NCI-H1694 (cell line): Measurements from ENCODE around the gene MRPS23.
"Not testable (repeated sequence)": the region's sequence is repeated elsewhere in the genome, so short reads cannot be mapped to it uniquely, and the experiment has no call there.

Experiments used
- DNase-seq: peaks from one replicate; lab custom pipeline; 2025; lab: John Stamatoyannopoulos, UW

Gene MRPS23

DNA sequence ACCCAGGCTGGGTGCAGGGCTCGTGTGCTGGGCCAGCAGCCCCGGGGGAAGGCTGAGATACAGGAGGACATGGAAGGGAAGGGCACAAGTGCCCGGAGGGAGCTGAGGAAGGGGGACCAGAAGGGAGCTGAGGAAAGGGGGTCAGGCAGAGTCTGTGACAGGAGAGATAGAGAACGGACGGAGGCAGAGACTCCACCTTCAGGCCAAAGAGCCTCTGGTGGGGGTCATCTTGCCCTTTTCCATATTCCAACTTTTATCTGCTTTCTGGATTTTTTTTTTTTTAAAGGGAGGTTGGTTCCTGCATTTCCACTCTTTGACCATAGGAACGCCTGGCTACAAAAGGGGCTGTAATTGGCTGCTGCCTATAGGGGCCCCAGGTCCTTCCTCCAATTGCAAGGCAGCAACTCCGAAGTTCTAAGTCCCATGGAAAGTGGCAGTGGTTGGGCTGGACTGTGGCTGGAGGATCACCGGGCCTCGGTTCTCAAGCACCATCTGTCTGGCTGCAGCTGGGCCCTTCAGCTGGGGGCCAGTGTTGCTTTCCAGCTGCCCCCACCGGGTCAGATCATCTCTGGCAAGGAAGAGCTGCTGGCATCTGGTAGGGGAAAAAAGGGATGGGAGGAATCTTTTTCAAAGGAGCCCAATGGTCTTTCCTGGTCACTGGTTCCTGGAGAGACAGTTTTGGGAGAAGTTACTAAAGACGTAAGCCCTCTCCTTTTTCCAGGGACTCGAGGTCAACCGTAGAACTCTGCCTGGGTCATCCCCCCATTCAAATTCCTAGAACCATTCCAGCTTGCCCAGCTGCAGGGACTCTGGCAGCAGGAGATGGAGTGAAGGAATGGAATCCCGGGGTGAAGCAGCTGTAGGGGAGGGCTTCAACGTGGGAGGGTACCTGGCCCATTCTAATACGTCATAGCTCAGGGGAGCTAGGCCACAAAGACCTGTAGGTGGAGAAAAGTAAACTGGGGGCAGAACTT, 13.1 kb upstream of the MRPS23 start:
- DNase-seq = no peak

DNA sequence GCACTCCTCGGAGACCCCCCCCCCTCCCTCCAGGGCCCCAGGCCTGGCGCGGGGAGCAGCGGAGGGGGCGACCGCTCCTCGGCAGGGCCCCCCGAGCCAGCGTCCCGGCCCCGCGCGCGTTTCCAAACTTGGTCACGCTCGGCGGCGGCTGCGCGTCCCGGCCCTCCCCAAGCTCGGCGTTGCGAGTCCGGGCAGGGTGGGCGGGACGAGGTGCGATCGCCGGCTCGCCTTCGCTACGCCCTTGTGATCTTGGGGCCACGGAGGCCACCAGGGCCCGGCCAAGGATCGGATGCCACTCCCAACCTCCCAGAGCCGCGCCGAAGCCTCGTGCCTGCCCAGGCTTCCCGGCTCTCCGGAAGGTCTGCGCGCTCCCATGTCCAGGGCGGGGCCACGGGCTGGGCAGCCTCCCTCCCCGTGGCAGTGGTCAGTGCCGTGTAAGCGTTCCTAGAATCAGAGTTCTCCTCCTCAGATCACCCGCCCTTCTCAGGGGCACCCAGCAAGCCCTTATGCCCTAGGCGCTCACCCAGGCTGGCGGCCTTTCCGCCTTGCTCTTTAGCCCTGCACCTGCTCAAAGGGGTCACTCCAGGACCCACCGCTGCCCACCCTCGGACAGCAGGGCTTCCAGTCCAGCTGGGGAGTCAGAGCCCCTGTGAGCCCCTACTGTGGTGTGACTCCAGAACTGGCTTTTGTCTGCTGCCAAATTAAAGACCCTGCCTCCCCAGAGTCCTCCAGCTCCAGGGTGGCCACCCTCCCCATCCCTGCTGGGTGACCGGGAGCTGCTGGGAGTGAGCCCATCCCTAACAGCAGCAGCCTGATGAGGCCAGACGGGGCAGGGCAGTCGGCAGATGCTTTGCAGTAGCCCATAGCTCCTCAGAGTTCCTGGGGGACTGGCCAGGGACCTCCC, 12.2 kb upstream of the MRPS23 start:
- DNase-seq = no peak

DNA sequence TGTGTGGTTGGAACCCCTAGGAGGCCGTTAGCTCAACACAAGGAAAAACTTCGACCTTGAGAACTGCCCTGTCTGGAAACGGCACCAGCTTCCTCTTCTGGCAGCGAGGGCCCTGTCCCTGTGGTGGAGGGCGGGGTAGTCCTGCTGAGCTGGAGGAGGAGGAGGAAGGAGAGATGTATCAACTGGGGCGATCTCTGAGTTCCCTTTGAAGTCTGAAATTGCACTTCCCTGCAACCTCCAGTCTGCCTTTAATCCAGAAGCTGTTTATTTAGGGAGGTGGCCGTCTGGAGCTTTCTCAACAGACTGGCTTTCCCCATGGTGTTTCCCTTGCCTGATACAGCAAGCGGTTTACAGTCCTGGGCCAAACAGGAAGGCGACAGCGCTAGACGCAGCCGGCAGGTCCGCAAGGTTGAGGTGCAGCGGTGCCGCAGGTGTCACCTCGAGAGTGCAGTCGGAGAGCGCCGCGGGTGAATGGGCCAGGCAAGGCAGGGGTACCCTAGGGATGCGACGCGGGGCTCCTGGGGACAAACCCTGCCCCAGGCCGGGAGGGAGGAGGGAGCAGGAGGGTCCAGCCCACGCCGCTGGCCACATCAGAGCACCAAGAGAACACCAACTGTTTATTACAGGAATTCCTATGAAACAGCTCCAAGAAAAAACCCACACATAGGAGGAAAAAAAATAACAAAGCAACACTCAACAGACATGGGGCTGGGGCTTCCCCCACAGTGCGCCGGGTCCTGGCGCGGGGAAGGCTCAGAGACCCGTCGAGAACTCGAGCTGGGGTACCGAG, 11.4 kb upstream of the MRPS23 start:
- no peak for DNase-seq

DNA sequence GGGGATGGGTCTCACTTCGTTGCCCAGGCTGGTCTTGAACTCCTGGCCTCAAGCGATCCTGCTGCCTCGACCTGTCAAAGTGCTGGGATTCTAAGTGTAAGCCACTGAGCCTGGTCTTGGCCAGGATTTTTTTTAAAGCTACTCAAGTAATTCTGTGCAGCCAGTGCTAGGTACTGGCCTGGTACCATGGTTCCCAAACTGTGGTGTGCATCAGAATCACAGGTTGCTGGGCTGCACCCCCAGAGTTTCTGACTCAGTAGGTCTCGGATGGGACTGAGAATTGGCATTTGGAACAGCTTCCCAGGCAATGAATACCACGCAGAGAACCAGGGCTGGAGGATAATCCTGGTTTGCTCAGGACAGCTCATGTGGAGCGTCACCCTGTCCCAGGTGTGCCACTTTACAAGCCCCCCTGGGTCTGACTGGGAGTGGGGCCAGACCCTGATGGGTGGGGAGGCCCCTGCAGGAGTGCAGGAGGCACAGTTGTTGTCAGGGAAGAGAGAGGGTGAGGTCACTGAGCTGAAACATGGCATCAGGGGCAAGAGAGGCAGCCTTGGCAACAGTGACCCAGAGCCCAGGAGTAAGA, 10.7 kb upstream of the MRPS23 start:
- no peak for DNase-seq

DNA sequence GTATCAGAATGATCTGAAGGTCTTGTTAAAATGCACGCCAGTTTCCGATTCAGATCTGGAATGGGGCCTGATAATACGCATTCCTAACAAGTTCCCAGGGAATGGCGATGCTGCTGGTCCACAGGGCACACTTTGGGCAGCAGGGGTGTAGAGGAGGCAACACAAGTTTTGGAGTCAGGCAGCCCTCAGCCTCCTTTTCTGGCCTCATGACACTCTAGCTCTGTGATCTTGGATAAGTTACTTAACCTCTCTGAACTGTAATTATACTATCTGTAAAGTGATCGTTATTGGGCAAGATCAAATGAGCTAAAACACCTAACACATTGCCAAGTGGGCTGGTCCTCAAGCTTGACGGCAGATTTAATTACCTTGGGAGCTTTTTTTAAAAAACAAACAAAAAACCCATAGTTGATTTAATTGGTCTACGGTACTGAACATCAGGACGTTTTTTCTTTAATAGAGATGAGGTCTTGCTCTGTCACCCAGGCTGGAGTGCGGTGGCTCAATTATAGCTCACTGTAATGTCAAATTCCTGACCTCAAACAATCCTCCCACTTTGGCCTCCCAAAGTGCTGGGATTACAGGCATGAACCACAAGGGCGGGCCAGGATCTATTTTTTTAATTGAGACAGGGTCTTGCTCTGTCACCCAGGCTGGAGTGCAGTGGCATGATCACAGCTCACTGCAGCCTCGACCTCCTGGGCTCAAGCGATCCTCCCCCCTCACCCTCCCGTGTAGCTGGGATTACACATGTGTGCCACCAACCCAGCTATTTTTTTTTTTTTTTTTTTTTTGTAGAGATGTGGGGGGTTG, 10.0 kb upstream of the MRPS23 start:
- DNase-seq = no peak

DNA sequence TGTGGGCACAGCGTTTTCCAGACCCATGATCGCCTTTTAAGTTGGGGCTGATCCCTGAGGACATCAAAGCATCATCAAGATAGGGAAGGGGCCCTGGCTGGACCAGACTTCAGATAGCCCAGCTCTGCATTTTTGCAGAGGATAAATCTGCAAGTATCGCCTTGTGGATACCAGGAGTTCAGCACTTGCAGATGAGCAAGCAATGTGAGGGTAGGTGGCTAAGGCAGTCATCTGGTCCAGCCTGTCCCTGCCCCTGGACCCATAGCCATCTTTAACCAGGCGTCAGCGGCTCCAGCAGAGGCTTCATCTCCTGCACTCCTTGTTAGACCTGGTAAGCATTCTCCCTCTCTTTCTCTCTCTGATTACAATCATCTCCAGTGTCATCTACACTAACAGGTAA, 9.0 kb upstream of the MRPS23 start:
- no peak for DNase-seq

DNA sequence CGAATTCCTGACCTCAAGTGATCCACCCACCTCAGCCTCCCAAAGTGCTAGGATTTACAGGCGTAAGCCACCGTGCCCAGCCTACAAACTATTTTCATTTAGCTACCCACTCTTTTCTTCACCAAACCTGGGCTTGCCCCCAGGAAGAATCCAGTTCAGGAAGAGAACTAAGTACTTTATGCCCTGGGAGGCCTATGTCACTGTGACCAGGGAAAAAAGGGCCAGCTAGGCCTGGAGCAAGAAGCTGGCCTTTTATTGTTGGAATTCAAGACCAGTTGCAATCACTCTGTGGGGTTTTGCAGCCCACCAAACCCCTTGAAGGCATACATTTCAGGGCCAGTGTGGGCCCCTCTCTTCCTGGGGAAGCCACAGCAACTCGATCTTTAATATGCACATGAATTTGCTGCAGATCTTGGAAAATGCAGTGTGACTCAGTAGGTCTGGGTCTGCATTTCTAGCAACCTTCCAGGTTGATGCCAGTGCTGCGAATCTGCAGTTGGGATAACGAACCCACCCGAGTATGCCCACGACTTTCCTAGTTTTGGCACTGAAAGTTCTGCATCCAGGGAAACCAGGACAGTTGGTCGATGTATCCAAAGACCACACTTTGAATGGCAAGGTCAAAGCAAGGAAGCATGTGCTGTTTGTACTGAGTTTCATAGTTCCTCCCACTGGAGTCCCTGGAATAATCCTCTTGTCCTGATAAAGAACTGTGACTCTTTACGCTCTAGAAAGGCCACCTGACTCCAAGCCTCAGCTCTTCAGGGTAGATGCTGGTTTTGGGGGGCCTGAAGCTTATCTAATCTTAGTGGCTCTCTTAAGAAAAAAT, 7.2 kb upstream of the MRPS23 start:
- DNase-seq = no peak

DNA sequence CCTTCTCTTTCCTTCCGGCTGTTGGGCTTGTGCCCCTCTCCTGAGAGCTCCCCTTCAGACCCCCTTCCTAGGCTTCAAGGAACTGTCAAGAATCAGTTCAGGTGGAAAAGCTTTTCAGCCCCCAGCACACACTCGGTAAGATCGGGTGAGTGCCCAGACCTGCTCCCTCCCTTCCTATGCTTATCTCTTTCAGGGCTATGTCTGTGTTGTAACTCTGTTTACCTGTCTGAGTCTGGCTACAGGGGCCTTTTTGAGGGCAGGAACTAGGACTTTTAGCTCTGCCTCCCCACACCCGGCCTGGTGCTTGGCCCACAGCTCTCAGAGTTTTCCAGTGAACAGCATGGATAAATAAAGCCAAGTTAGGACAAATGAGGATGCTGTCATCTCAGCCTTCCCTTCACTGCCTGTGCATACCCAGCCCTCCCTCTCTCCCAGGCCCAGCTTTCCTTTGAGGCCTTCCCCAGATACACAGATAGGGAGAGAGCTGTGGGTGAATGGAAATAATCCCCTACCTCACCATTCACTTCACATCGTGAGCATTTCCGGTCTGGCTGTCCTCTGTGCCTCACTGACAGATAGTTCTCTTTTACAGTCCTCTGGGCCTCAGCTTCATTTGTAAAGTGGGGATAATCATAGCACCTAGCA, 5.7 kb upstream of the MRPS23 start:
- no peak for DNase-seq

DNA sequence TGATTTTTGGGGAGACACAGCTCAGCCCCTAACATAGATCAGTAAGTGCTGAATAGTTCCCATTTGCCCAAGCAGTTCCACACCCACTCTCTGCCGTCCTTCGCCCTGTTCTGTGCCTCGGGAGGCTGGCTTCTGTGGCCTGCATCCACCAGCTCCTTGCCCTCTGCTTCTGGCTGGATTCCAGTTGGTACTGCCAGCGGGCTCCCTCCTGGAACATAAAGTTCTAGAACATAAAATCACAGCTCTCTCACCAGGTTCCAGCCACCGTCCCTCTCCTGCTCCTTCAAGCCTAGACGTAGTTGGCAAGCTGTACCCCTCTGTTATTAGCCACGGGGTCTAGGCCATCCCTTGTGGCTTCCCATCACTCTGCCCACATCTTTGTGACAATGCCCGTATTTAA, 3.9 kb upstream of the MRPS23 start:
- DNase-seq = no peak

DNA sequence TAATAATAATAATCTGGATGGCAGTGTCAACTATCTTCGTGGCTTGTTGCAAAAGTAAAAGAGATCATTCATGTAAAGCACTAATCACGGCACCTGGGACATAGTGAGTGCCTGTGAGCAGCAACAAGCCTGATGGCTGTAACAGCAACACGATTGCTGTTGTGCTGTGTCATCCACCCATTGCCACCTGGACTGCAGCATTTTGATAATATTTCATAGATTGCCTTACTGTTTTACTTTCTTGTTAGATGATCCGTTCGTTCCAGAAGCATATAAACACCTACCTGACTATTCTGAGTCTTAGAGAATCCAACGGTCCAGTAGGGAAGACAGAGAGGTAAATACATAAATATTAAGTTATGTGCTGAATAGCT, 3.1 kb upstream of the MRPS23 start:
- no peak for DNase-seq

DNA sequence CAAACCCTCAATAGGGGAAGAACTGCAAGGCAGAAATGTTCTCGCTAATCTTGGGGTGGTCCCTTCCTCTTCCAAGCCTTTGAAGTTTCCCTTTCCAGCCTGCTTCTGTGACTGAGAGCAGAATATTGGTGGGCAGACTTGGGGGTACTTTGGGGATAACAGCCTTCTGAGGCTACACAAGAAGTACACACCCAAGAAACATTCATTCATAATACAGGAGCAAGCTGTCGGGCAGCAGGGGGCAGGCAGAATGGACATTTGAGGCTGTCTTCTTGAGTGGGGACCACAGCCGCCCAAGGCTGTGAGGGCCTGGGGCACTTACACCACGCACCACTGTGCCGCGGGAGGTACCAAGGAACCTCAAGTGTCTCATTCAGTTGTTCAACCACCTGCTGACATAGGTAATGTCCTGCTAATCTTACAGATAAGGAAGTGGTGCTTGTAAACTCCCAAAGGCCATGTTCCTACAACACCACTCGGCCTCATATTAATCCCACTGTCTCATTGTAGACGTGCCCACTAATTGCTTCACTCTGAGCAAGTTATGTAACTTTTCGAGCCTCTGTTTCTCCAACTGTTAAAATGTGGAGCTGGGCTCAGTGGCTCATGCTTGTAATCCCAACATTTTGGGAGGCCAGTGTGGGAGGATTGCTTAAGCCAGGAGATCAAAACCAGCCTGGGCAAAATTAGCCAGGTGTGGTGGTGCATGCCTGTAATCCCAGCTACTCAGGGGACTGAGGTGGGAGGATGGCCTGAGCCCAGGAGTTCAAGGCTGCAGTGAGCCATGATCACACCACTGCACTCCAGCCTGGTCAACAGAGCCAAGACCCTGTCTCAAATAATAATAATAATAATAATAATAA, 2.5 kb upstream of the MRPS23 start:
- no peak for DNase-seq

DNA sequence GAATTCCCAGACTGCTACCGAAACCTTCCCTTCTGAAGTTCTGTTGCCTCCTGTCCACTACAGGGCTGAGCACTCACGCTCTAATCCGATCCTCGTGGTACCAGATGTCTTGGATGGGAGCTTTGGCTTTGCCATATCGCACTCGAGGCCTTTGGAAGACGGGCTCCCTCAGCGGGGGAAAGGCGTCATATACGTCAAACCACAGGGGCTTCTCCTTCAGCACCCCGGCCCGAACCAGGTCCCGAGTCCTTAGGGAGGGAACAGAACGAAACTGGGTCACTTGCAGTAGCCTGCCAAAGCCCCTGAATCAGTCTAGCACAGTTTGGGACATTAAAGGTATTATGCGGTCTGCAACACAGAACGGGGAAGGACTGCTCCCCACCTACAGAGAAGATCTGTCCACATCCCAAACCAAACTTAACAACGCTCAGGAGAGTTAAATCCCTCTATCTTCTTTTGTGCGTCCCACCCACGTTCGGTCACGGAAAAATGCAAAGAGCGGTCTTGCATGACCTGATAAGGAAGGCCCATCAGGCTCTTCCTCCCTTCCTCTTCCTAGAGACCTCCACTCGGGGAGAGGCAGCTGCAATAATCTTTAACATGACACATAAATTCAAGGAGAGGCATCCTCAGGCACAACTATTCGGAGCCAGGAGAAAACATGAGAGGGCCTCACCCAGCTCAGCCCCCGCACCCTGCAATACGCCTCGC, 526 bp downstream of the MRPS23 start:
- DNase-seq = no peak

DNA sequence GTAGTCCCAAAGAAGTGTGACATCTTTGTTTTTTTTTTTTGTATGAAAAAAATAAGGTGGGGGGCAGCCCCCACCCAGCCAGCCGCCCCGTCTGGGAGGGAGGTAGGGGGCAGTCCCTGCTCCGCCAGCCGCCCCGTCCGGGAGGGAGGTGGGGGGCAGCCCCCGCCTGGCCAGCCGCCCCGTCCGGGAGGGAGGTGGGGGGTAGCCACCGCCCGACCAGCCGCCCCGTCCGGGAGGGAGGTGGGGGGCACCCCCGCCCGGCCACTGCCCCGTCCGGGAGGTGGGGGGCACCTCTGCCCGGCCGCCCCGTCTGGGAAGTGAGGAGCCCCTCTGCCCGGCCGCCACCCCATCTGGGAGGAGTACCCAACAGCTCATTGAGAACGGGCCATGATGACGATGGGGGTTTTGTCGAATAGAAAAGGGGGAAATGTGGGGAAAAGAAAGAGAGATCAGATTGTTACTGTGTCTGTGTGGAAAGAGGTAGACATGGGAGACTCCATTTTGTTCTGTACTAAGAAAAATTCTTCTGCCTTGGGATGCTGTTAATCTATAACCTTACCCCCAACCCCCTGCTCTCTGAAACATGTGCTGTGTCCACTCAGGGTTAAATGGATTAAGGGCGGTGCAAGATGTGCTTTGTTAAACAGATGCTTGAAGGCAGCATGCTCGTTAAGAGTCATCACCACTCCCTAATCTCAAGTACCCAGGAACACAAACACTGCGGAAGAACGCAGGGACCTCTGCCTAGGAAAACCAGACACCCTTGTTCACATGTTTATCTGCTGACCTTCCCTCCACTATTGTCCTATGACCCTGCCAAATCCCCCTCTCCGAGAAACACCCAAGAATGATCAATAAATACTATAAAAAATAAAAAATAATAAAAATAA, 3.5 kb downstream of the MRPS23 start:
- not testable (repeated sequence) for DNase-seq

DNA sequence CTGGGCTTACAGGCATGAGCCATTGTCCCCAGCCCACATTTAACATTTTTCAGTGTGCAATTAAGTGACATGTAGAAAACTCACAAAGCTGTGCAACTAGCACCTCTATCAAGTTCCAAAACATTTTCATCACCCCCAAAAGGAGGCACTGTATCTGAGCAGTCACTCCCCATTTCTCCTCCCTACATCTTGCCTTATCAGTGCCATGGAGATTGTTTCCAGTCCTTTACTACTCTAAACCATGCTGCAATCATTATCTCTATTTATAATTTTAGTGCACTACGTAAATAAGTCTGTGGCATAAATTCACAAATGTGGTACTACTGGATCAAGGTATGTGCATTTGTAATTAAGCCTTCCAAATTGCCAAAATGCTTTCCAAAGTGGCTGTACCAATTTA, 7.6 kb downstream of the MRPS23 start:
- DNase-seq = no peak

DNA sequence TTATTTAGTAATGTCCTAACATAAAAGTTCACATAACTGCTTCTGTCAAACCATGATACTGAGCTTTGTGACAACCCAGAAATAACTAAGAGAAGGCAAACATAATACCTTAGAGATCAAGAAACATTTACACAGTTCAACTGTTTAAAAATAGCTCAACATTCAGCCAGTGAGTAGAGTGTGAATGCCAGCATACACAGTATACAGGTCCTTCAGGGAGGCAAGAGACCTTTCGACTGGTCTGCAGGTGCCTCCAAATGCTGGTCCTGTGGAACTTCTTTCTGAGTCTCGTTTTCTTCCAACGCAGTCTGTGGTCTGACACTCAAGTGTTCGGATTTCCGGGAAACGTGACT, 10.3 kb downstream of the MRPS23 start:
- DNase-seq = no peak

DNA sequence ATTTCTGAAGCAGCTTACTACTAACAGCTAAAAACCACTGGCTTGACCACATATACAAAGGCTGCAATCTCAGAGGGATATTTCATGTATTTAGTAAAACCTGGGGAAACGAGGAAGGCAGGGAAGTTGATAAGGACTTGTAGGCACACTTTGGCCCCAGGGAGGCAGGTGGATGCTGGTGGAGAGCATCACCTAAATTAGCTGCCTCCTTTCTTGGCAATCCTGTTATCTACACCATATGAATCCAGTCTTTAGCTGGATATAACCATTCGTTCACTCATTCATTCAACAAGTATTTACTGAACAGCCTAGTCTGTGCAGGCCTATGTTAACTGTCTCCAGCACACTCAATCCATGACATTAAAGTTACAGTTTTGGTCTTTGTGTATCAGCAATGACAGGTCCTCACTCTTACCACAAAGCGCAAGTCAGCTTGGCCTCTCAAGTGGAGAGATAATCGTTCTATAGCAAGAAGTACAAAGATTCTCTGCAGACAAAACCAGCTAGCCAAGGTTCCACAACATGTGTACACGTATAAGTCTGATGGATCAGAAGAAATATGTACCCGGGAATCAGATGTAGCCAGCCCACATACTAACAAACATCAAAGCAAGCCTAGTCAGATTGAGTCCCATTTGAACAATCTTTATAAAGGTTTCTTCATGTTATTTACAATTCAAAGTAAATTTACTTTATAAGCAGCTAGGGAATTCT, 10.8 kb downstream of the MRPS23 start:
- DNase-seq = no peak
